ENCODE measurements around the gene CAVIN2.
"Not testable (repeated sequence)": the region's sequence is repeated elsewhere in the genome, so short reads cannot be mapped to it uniquely, and the experiment has no call there.

The CAVIN2 gene

DNA sequence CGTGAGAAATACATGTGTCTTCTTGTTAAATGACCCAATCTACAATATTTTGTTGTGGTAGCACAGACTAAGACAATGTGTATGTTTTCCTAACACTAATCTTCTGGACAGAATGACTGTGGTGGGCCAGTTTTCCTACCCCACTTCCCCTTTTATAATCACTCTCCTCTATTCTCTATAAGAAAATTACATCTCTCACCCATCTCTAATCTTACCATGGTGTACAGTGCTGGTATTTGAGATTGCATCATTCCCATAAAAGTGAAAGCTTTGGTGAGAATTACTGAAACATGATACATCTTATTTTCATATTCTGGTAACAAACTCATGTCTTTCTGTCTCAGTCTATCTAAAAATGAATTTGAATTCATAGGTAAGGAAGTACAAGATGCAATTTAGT, 40.5 kb downstream of the CAVIN2 start:
- no peak for FAIRE-seq

GRCh38 chr2:191804766-191805165, 42.1 kb downstream of the CAVIN2 start:
- DNase-seq (ENCODE audit: insufficient read length, low spot score): no peak
- FAIRE-seq: no peak

More for the DNA sequence above, 40.5 kb downstream of the CAVIN2 start:
- DNase-seq (ENCODE audit: insufficient read length, low spot score): no peak

- no peak for DNase-seq (ENCODE audit: insufficient read length, low spot score)
- no peak for FAIRE-seq
Measured at GRCh38 chr2:191803007-191803406, 43.9 kb downstream of the CAVIN2 start.

- DNase-seq (ENCODE audit: insufficient read length, low spot score): no peak
Measured at GRCh38 chr2:191802180-191802579, 44.7 kb downstream of the CAVIN2 start.

GRCh38 chr2:191800874-191801273, 46.0 kb downstream of the CAVIN2 start:
- DNase-seq (ENCODE audit: insufficient read length, low spot score) (no peak), FAIRE-seq (no peak)

More at GRCh38 chr2:191802180-191802579, 44.7 kb downstream of the CAVIN2 start:
- no peak for FAIRE-seq

- FAIRE-seq: no peak
- no peak for DNase-seq (ENCODE audit: insufficient read length, low spot score)
Measured at GRCh38 chr2:191799526-191799925, 47.4 kb downstream of the CAVIN2 start.

DNA sequence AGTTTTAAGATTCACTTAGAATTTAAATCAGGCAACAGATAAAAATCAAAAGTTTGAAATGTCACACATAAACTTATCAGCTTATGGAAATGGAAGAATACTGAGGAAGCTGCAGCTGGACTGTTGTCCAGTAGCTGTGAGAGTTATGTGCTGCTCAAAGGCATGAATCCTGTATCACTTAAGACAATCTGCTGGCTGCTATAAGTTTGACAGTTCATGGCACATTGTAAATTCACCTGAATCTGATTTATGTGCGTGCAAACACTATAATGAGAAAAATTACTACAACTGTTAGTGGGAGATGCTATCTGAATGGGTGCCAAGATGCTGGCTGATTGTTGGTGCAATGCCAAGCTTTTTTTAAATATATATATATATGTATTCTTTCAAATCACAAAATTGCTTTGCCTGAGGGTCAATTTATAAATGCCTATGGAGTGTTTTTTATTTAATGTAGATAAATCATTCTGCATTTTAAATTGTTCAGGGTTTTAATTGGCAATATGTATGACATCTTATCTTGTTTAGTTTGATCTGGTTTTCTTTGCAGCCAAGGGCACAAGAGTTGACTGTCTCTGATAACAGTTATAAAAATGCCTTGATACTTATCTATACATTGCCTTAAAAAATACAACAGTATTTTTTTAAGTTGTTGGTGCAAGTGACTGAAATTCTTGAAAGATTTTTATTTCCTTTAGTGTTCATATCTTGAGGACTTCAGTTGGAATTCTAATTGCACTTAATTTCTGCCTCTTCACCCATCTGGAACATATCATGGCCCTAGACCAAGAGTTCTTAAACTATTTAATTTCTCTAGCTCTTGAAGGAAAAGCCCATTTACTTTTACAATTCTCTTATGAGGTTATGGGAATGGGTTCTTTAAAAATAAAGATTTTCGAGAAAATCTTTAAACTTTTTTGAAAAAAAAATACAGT, 48.7 kb downstream of the CAVIN2 start:
- no peak for DNase-seq (ENCODE audit: insufficient read length, low spot score)
- no peak for FAIRE-seq

GRCh38 chr2:191797500-191797899, 49.4 kb downstream of the CAVIN2 start:
- no peak for FAIRE-seq
- DNase-seq (ENCODE audit: insufficient read length, low spot score): no peak

- no peak for FAIRE-seq
Measured at GRCh38 chr2:191795715-191796114, 51.2 kb downstream of the CAVIN2 start.

GRCh38 chr2:191791953-191792560, 54.8 kb downstream of the CAVIN2 start:
- DNase-seq (ENCODE audit: insufficient read length, low spot score) (no peak), FAIRE-seq (no peak)

More at GRCh38 chr2:191795715-191796114, 51.2 kb downstream of the CAVIN2 start:
- DNase-seq (ENCODE audit: insufficient read length, low spot score): no peak

GRCh38 chr2:191790737-191791136, 56.2 kb downstream of the CAVIN2 start:
- no peak for FAIRE-seq
- DNase-seq (ENCODE audit: insufficient read length, low spot score): no peak

DNA sequence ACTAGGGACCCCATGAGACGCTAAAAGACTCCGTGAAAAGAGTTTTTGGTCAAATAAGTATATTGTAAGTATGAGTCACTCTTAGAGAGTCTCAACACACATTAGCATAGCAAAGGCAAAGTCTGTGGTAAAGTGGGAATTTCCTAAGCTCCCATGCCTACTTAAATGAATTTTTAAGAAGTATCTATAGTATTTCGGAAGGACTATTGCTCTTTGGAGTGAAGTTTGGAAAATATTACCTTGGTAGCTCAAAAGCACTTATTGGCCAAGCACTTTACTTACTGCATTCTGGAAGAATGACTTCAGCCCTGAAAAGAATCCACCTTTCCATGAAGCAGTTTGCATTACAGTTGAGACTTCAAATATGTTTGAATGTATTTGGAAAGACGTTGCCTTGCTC, 57.1 kb downstream of the CAVIN2 start:
- FAIRE-seq: no peak
- no peak for DNase-seq (ENCODE audit: insufficient read length, low spot score)

DNA sequence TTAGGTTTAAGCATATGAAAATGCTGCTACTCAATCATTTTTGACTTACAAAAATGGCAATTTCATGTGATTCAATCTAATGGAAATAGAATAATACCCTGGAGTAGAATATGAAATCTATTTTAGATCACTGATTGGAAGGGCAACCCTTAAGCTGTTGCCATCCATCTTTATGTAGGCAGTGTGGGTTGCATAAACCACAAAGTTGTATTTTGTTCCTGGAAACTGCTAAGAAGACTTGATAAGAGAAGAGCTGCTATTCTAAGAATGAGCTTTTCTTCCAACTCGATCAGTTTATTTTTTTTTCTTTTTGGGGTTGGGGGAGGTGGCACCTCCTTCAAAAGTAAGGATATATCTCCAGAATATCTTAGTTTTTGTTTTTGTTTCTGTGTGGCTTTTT, 60.2 kb downstream of the CAVIN2 start:
- FAIRE-seq: no peak
- no peak for DNase-seq (ENCODE audit: insufficient read length, low spot score)

GRCh38 chr2:191785651-191786050, 61.2 kb downstream of the CAVIN2 start:
- FAIRE-seq; DNase-seq (ENCODE audit: insufficient read length, low spot score): not testable (repeated sequence)

Measured in GM19239 (cell line).